GM13976 (cell line): Measurements from ENCODE around the gene SLC25A19.
"Not testable (repeated sequence)": the region's sequence is repeated elsewhere in the genome, so short reads cannot be mapped to it uniquely, and the experiment has no call there.

ENCODE experiments used
- DNase-seq: peaks from one replicate; pipeline ENCODE4 v3.0.0; 2012; ENCODE audit warnings: low spot score
- in situ Hi-C: fragments of 300-500 bp; cut with MboI; formaldehyde crosslinking; loops from one replicate; pipeline ENCODE4 v1.12.0; 2022; ENCODE audit warnings: low sequenced_read_pairs, mixed read lengths, inconsistent platforms; ENCODE audit not compliant: unreplicated experiment
- TF ChIP-seq, protein P1 (sequence below): IDR thresholded peaks from 2 replicates; pipeline ENCODE4 v1.5.1; 2012; ENCODE audit warnings: borderline replicate concordance, mild to moderate bottlenecking; ENCODE audit not compliant: insufficient read depth; ENCODE audit errors: extremely low read depth, missing control alignments, control extremely low read depth

Gene SLC25A19

DNA sequence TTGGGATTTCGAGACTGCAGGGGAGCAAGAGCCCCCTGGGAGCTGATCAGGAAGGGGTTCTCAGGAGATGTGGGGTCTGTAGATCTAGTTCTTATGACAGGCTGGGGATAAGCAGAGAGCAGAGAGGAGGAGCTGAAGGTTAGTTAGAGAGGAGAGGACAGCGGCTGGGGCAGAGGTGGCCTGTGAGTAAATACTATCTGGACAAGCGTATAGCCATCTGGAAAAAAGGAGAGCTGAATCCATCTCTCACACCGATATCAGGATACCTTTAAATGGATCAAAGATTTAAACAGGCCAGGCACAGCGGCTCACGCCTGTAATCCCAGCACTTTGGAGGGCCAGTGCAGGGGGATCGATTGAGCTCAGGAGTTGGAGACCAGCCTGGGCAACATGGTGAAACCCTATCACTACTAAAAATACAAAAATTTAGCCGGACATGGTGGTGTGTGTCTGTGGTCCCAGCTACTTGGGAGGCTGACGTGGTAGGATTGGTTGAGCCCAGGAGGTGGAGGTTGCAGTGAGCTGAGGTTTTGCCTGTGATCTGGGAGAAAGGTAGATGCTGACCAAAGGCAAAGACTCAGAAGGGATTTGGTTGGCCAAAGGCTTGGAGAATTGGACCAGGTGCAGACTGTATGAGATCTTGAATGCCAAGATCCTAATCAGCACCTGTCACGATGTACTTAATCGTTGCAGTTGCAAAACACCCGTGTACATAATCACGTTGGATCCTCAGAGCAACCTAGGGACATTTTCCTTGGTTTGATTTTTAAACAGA is 18.9 kb upstream of the SLC25A19 start:
- in situ Hi-C loops: no loop called here
- no peak for DNase-seq
- TF ChIP-seq, protein P1, sequence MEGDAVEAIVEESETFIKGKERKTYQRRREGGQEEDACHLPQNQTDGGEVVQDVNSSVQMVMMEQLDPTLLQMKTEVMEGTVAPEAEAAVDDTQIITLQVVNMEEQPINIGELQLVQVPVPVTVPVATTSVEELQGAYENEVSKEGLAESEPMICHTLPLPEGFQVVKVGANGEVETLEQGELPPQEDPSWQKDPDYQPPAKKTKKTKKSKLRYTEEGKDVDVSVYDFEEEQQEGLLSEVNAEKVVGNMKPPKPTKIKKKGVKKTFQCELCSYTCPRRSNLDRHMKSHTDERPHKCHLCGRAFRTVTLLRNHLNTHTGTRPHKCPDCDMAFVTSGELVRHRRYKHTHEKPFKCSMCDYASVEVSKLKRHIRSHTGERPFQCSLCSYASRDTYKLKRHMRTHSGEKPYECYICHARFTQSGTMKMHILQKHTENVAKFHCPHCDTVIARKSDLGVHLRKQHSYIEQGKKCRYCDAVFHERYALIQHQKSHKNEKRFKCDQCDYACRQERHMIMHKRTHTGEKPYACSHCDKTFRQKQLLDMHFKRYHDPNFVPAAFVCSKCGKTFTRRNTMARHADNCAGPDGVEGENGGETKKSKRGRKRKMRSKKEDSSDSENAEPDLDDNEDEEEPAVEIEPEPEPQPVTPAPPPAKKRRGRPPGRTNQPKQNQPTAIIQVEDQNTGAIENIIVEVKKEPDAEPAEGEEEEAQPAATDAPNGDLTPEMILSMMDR: no peak

DNA sequence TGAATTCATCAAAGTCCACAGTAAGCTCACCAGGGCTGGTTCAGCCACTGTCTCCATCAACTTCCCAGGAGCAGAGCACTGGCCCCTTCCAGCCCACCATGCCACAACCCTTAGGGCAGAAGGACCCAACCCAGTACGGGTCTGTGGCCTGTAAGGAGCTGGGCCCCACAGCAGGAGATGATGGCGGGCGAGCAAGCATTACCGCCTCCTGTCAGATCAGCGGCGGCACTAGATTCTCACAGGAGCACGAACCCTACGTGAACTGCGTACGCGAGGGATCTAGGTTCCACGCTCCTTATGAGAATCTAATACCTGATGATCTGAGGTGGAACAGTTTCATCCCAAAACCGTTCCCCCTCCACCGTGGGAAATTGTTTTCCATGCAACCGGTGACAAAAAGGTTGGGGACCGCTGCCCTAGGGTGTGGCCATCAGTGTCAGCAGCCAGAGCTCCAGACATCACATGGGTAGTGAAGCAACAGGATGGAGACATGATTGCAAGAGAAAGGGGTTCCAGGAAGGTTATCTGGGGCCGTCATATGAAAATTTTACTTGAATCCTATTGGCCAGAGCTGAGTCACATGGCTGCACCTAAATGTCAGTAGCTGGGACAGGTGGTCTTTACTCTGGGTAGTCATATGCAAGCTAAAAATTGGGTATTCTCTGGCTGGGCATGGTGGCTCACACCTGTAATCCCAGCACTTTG is 12.4 kb upstream of the SLC25A19 start:
- in situ Hi-C loops: no loop called here
- TF ChIP-seq, protein P1: no peak
- DNase-seq: no peak

DNA sequence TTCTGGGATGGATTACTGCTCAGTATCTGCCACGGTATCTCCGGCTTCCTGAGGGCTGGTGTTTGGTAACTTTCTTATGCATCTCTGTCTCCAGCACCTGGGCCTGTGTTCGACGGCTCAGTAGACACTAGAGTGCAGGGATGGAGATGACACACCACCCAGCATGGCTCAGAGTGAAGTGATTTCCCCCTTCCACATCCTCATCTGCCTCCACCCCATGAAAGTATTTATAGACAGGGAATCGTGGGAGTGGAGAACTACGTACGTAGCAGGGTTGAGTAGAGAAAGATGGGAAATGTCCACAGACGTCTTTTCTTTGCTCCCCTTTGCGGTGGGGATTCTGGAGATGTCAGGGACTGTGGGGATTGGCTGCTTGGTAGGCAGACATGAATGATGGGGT is 11.8 kb upstream of the SLC25A19 start:
- TF ChIP-seq, protein P1: no peak
- in situ Hi-C loops: no loop called here
- DNase-seq: no peak

DNA sequence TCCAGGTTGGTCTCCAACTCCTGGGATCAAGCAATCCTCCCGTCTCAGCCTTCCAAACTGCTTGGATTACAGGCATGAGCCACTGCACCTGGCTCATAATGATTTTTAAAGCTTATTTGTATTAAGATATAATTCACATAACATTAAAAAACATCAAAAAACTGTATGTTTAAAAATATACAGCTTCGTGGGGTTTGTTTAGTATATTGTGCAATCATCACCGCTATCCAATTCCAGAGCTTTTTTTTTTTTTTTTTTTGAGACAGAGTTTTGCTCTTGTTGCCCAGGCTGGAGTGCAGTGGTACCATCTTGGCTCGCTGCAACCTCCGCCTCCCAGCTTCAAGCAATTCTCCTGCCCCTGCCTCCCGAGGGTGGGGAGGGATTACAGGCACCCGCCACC is 11.0 kb upstream of the SLC25A19 start:
- in situ Hi-C loops: no loop called here
- no peak for DNase-seq
- TF ChIP-seq, protein P1: no peak

DNA sequence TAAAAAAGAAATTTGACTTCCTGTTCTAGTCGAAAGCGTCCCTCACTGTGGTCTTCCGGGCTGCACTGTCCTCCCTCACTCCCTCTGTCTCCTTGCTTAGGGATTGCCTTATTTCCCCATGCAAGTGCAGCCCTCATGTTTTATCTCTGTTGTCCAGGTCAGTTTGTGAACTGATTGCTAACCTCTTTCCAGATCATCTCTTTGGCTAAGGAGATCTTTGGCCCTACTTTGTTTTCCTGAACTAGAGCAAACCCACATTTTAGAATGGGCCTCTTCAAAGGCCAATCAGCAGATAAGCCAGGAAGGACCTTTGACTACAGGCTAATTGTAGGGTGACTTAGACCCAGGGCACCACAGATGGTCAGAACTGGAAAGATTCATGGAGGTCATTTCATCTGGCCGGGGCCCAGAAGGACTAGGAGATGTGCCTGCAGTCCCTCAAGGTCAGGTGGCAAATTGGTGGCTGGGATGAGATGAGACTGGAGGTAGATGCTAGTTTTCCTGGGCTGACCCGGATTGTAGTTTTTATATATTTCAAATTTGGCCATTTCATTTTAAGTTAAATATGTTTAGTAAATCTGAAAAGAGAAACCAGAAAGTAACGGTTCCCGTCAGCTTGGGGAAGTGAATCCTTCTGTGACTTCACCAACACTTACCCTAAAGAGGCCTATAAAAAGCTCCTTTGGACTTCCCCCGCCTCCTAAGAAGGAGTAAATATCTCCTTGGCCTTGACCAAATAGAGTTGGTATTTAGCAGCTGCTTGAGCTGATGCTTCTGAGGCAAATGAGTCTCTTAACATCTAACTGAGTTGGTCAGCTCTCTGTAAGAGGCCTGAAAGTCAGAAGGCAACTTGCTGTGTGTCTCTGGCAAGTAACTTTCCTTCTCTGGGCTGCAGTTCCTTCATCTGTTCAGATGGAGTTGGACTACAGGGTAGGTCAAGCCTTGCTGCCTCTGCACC is 6.2 kb upstream of the SLC25A19 start:
- in situ Hi-C loops: no loop called here
- DNase-seq: peak; percentile 73
- TF ChIP-seq, protein P1: no peak

DNA sequence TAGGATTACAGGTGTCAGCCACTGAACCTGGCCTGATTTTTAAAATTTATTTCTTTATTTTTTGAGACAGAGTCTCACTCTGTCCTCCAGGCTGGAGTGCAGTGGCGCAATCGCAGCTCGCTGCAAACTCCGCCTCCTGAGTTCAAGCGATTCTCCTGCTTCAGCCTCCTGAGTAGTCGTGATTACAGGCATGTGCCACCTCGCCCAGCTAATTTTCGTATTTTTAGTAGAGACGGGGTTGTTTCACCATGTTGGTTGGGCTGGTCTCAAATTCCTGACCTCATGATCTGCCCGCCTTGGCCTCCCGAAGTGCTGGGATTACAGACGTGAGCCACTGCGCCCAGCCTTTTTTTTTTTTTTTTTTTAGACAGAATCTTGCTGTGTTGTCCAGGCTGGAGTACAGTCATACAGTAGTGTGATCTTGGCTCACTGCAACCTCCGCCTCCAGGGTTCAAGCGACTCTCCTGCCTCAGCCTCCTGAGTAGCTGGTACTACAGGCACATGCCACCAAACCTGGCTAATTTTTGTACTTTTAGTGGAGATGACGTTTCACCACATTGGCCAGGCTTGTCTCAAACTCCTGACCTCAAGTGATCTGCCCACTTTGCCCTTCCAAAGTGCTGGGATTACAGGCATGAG is 3.7 kb upstream of the SLC25A19 start:
- DNase-seq, in situ Hi-C loops: not testable (repeated sequence)
